HG03520 (cell line): ENCODE results near the gene ITSN1.

Experiments used
- ATAC-seq: cut with Tn5 transposase; IDR thresholded peaks from one replicate; pipeline ENCODE4 v1.9.1; 2021; ENCODE audit warnings: mild to moderate bottlenecking, moderate library complexity; ENCODE audit not compliant: unreplicated experiment

Gene ITSN1

GRCh38 chr21:33945652-33946270, 303.5 kb downstream of the ITSN1 start:
- no peak for ATAC-seq

GRCh38 chr21:33947451-33948095, 305.3 kb downstream of the ITSN1 start:
- peak; percentile 41 for ATAC-seq

- ATAC-seq: no peak
Measured at GRCh38 chr21:33948096-33948950, 306.0 kb downstream of the ITSN1 start.

GRCh38 chr21:33948951-33949444, 306.7 kb downstream of the ITSN1 start:
- ATAC-seq: no peak
